Hematopoietic multipotent progenitor cell treated with erythropoietin and hydrocortisone succinate and interleukin-3 and kit ligand, for 17 days (in vitro differentiated cells): Measurements from ENCODE around the gene ZNF692.
A peak's percentile ranks its signal among the peaks of the same experiment; 100 is the strongest.
"Not testable (repeated sequence)": the region's sequence is repeated elsewhere in the genome, so short reads cannot be mapped to it uniquely, and the experiment has no call there.

Experiments used
- DNase-seq: peaks from one replicate; pipeline ENCODE4 v3.0.0-alpha.2; 2015; ENCODE audit warnings: low spot score

Gene ZNF692

GRCh38 chr1:248807067-248807737 is 51.7 kb downstream of the ZNF692 start:
- peak; percentile 51 for DNase-seq

- DNase-seq = no peak
These were observed 53.0 kb downstream of the ZNF692 start for GRCh38 chr1:248805876-248806275.

- no peak for DNase-seq
These were observed 53.9 kb downstream of the ZNF692 start for GRCh38 chr1:248804771-248805681.

- not testable (repeated sequence) for DNase-seq
These were observed 55.4 kb downstream of the ZNF692 start for GRCh38 chr1:248803501-248803900.

GRCh38 chr1:248802454-248802853 is 56.4 kb downstream of the ZNF692 start:
- DNase-seq = no peak

- DNase-seq = no peak
These were observed 58.4 kb downstream of the ZNF692 start for GRCh38 chr1:248800459-248800858.
